ENCODE measurements around the gene NEDD9. TPM values are rescaled to one million over a fixed set of nuclear protein-coding genes. Genes with fewer than 3 reads are reported as not detected.

The NEDD9 gene
- total RNA-seq, 1 donor from 2014 or later, result 149 TPM

GRCh38 chr6:11236915-11237314 is 4.4 kb upstream of the NEDD9 start:
- no peak for DNase-seq (ENCODE audit: extremely low read depth, low read depth, low spot score)

DNA sequence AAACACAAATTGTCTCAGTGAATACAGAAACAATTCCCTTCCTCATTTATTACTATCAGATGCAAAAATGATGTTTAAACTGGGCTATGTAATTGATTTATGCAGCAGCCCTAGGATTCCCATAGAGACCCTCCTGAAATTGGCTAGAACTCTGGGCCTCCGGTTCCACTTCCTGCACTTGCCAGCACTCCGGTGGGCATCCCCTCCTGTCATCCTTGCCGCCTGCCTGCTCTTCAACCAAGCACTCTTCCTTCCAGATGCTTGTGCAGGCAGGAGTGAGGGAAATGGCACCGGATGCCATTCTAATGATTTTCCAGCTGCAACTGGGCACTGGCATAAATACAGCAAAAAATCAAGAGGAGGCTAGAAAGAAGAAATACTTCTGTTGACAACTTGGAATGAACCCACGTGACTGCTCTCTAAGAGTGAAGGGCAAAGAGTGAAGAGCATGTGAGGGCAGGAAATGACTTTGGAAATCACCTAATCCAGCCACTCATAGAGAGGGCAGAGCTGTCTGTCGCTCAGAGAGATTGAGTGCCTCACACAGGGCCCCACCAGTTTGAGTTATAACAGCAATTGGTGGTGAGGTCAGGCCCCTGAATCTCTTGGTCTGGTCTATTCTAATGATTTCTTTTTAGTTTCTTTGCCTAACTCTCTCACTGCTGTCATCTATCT is 3.7 kb upstream of the NEDD9 start:
- DNase-seq (ENCODE audit: extremely low read depth, low read depth, low spot score), result no peak

- no peak for DNase-seq (ENCODE audit: extremely low read depth, low read depth, low spot score)
Measured at GRCh38 chr6:11235062-11235461, 2.6 kb upstream of the NEDD9 start.

GRCh38 chr6:11233673-11234573 is 1.5 kb upstream of the NEDD9 start:
- no peak for DNase-seq (ENCODE audit: extremely low read depth, low read depth, low spot score)

DNA sequence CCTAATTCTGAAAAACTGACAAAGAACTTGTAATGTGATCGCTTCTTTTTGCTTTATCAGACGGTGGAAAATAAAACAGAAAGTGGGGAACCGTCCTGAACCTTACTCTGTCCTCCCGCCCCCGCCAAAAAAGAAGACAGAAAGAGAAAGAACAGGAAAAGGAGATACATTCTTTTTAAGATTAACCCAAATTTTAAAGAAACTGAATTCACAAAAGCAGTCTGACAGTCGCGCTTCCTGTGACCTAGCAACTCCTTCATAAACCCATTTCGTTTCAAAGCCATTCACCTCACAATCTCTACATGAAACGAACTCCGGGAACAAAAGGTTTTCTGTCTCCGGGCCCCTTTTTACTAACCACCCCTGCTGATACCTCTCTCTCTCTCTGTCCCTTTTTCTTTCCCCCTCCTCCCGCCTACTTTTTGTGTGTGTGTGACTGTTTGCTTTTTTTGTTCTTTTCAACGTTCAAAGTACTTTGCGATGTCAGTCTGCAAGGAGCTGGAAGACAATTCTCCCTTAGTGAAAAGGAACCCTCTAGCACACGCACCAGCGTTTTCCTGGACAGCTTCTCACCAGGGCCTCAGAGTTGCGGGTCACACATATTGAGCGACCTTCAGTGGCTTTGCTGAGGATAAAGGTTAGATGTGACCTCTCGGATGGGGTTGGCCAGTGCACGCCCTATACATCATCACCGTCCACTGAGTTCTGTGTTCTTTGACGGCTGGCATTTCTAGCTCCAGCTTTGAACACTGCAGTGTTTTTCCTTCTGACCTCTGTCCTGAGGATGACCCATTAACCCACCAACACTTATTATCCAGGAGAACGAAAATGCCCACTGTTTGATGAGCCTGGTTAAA is 530 bp upstream of the NEDD9 start:
- DNase-seq (ENCODE audit: extremely low read depth, low read depth, low spot score), result no peak

DNA sequence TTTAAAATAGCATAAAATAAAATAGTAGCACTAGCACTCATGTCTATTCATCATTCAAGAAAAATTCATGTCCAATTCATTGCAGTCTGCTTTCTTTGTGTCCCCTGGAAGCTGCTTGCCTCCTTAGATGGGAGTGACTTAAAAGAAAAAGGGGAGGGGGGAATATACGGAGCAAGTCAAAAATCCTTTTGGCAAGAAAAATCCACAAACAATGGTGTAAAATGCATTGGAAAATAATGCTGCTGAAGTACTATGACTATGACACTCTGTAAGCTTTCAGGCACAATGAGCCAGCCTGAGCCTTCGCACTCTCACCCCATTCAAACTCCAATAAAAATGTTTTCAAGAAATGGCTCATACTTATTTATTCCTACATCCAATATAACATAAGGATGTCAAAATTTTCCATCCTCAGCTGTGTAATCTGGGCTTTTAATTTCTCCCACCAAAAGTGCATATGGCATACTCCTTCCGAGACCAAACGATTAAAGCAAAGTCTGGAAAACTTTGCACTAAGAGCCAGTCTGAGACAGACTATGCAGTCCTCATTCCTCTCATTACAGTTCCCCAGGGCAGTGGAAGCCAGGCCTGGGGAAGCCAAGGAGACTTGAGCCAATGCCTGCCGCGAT is 790 bp downstream of the NEDD9 start:
- DNase-seq (ENCODE audit: extremely low read depth, low read depth, low spot score), result no peak

DNA sequence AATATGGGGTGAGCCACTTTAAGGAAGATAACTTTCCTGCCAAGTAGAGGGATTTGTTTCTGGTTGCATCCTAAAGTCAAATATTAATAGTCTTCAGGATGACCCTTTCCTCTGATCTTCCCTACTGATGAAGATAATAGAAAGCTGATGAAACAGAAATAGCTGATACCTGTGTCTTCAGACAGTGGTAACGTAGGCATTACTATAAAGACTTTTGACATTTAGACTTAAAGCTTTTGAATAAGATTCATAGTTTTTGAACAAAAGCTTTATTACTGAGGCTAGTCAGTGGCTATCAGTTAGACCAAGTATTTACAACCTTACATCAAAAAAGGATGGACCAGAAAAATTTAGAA is 1.4 kb downstream of the NEDD9 start:
- no peak for DNase-seq (ENCODE audit: extremely low read depth, low read depth, low spot score)

DNA sequence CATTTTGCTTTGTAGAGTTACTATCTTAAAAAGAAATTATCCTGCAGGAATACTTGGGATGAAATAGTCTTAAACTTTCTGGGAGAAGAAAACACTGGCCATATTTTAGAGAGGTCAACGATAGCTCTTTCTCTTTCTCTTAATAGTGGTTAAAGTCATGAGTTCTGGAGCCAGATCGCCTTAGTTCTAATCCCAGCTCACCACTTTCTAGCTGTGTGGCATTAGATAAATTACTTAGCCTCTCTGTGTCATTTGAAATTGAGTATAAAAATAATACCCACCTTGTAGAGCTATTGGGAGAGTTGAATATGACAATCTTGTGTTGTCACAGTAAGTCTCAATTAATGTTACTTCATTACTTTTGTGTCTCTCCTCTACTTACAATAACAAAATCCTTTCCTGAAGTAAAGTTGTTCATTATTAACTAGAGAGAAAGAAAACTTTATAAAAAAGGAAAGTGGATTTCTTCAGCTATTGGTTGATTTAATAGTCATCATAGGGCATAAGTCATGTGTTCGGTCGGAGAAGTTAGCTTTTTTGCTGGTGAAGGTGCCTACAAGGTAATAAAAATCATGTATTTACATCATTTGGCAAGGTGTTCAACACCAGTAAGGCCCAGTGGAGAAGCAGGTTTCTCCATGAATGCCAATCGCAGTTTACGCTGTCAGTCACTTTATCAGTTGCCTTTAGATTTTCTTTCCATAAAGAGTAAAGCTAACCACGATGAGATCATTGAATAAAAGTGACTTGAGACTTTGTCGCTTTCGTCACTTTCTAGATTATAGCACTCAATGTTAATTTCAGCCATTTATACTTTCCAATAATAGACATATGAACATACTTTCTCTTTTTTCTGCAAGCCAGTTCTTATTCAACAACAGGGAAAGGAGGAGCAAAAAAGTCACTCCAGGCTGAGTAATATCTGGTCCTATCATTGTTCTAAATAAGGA is 2.0 kb downstream of the NEDD9 start:
- no peak for DNase-seq (ENCODE audit: extremely low read depth, low read depth, low spot score)

GRCh38 chr6:11229655-11230046 is 2.8 kb downstream of the NEDD9 start:
- no peak for DNase-seq (ENCODE audit: extremely low read depth, low read depth, low spot score)

GRCh38 chr6:11228935-11229654 is 3.4 kb downstream of the NEDD9 start:
- no peak for DNase-seq (ENCODE audit: extremely low read depth, low read depth, low spot score)

- no peak for DNase-seq (ENCODE audit: extremely low read depth, low read depth, low spot score)
Measured at GRCh38 chr6:11227698-11228097, 4.8 kb downstream of the NEDD9 start.

DNA sequence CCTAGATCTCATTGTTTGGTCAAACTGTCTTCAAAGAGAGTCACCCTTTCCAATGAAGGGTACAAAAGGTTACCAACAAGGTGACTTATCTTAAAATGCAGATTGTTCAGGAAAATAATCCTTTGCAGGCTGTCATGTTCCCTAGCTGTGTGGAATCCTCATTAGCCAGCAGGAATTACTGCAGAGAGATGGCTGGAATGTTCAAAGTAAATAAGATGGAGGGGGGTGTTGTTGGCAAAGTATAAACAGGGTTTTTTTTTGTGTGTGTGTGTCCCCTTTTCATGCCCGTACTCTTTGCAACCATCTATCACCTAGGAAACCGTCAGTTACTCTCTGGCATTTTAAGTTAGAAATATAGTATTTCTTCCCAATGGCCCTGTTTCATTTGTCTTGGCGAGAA is 6.5 kb downstream of the NEDD9 start:
- DNase-seq (ENCODE audit: extremely low read depth, low read depth, low spot score), result no peak

DNA sequence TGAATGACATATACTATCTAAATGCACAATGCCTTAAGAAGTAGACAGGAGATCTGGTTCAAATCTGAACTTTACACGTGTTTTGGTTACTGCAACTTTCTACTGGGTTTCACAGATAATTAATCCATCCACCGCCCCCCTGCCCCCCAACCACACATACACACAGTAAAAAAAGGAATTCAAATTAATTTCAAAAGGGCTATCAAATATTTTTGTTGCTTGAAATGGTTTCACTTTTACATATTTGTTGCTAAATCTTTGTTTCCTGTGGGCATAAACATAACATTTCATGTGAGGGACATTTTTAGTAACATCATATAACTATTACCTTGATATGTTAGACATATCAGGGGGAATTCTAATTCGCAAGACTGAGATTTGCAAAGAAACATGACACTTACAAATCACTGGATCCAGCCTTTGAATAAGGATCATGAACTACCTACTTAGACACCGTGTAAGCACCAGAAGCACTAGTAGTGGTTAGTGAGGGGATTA is 7.5 kb downstream of the NEDD9 start:
- no peak for DNase-seq (ENCODE audit: extremely low read depth, low read depth, low spot score)

DNA sequence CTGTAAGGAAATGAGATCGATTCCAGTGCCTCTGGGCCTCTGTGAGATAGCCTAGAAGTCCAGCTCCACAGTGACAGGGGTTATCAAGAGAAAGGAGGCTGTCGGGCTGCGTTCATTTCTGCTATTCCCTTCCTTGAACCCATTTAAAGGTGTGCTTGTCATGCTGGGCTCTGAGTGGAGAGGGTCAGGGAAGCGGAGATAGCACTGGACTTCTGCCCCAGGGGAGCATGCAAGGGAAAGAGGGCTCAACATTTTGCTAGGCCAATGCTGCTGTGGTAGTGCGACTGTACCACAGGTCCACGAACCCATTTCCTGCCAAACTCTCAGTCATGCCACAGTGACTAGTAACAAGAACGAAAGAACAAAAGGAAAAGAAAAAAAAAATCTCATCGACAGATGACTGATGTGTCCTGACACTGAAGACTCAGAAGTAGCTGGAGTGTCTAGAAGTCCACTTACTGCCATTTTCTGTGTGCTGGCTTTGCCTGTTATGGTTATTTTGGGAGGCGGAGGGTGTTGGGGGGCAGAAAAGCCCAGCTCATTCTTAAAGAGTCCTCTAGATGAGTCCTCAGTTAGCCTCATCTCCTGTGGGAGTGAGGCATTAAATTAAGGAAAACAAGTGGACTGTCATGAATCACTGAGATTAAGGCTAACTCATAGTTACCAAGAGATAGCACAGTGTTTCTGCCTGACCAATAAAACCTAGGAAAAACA is 8.1 kb downstream of the NEDD9 start:
- no peak for DNase-seq (ENCODE audit: extremely low read depth, low read depth, low spot score)

- no peak for DNase-seq (ENCODE audit: extremely low read depth, low read depth, low spot score)
Measured at GRCh38 chr6:11223286-11223864, 9.1 kb downstream of the NEDD9 start.

DNA sequence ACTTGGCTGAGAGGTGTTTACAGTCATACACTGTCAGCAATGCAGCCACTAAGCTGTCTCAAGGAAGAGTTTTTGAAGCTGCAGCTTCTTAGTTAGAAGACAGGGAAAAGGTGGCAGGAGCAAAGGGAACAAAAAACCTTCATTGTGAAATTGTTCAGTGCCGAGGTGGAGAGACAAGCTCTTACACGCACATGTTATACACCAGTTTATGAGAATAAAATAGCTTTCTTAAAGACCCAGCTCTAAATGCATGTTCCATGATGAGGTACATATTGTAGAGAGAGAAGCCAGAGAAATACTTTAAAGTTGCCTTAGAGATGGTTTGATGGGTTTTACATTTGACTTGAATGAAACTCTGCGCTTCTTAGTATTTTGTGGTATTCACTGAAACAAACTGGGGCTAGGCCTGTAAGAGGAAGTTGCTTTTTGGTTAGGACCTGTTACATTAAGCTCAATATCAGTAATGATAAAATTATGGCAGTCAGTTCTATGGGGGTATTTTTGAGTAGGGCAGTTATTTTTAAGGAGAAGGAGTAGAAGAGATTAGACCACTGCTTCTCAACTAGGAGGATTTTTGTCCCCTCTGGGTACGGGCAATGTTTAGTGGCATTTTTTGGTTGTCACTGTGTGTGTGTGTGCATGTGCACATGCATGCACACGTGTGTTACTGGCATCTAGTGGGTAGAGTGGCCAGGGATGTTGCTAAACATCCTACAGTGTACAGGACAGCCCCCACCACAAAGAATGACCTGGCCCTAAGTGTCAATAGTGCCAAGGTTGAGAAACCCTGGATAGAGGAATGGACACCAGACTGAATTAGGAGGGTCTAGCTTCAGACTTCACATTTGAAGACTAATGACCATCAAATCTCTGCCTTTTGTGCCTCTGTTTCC is 9.8 kb downstream of the NEDD9 start:
- no peak for DNase-seq (ENCODE audit: extremely low read depth, low read depth, low spot score)
